GM18519 (cell line): ENCODE data around the gene C1orf56.

Experiments
- ATAC-seq: cut with Tn5 transposase; IDR thresholded peaks from one replicate; pipeline ENCODE4 v1.9.1; 2021; ENCODE audit warnings: mild to moderate bottlenecking, moderate library complexity; ENCODE audit not compliant: unreplicated experiment, low FRiP score

C1orf56 gene, protein sequence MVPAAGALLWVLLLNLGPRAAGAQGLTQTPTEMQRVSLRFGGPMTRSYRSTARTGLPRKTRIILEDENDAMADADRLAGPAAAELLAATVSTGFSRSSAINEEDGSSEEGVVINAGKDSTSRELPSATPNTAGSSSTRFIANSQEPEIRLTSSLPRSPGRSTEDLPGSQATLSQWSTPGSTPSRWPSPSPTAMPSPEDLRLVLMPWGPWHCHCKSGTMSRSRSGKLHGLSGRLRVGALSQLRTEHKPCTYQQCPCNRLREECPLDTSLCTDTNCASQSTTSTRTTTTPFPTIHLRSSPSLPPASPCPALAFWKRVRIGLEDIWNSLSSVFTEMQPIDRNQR

DNA sequence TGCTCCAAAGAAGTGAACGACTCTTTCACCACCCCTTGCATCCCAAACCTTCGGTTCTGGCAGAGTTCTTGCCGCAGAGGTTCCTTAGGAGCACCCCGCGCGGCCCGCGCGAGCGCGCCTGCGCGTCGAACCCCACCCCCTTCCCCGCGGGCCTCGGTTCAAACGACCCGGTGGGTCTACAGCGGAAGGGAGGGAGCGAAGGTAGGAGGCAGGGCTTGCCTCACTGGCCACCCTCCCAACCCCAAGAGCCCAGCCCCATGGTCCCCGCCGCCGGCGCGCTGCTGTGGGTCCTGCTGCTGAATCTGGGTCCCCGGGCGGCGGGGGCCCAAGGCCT, at the start of gene C1orf56:
C1orf56 (plus strand) TSS at position 161 of the 334 bp plus-strand sequence; CDS start at position 258, 97 bp downstream.
- no peak for ATAC-seq

DNA sequence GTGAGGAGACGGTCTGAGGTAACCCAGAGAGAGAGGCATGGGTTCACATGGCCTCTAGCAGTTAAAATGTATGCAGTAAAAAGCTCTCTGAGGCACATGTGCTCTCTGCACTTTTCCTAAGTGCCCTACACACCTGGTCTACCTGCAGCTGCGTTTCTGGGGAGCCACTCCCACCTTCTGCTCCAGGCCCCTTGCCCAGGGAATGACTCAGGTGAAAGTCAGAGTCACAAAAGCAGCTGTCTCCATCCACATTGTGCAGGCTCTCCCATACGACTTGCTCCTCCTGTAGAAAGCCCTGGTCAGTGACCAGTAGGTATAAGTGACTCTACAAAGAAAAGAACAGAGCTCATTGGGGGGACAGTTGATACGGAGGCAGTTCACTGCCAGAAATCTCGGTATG, 49.6 kb upstream of the C1orf56 start:
- no peak for ATAC-seq

DNA sequence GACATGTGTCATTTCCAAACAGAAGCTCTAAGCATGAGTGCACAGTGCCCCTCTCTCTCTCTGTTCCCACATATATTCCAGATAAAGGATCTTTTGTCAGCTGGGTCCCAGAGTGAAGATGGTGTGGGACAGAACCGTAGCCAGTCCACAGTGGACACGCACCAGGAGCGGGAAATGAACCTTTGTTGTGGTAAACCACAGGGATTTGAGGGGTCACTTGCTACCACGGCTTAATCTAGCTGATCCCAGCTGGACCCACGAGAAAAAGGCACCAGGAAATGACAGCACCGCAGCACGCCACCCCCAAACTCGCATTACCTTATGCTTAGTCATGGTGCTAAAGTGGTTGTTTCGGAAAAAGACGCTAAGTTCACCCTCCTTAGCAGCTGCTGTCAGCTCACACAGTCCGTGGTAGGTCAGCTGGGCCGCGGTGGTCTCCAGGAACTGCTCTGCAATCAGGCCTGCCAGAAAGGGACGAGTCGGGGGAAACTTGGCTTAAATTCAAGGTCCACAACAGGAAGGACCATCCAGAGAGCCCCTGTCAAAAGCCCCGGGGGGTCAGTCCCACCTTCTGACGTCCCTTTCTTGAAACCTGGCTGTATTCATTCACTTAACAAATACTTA, 48.4 kb upstream of the C1orf56 start:
- no peak for ATAC-seq

DNA sequence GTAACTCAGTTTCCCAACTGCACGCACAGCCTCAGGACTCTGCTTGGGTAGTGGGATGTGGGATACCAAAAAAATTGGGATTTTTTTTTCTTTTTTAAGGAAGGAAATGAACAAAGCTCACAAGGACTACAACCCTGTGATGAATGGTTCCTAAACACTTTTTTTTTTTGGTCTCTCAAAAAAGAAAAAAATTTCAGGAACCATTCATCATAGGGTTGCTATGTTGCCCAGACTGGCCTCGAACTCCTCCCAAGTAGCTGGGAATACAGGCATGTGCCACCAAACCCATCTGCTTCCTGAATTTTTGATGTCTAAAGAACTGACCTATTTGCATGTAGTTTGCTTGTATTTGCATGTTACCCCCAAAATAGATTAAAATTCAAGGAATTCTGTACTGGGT, 47.6 kb upstream of the C1orf56 start:
- no peak for ATAC-seq

DNA sequence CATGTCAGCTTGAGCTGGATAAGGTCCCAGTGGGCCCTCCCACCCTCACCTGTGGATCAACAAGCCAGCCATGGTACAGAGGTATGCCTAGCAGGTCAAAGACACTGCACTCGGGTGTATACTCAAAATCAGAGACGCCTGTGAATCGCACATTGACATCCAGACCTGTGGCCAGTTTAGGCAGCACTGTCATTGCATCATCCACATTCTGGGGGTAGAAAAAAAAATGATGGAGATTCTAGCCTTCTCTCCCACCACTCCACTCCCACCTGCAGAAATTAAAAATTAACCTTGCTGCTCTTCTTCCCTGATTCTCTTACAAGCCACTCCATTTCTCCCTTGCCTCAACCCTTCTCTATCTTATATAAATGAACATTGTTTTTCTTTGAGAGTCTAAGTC, 47.1 kb upstream of the C1orf56 start:
- no peak for ATAC-seq

DNA sequence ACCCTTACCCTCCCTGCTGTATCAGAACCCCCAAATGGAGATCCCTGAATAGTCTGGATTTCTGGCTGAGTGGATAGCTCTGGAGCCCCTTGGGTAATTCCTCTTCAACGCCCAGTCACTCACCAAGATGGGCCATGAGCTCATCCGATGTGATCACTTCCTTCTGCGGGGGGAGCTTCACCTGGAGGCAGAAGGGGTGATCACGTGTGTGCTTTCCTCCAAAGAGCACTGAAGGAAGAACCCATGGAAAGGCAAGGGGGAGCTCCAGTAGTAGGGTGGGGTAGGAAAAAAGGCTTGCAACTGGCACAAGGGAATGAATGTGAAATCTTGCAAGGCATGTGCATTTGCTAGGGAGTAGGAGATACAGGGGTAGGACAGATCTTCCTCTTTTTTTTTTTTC, 45.9 kb upstream of the C1orf56 start:
- no peak for ATAC-seq

DNA sequence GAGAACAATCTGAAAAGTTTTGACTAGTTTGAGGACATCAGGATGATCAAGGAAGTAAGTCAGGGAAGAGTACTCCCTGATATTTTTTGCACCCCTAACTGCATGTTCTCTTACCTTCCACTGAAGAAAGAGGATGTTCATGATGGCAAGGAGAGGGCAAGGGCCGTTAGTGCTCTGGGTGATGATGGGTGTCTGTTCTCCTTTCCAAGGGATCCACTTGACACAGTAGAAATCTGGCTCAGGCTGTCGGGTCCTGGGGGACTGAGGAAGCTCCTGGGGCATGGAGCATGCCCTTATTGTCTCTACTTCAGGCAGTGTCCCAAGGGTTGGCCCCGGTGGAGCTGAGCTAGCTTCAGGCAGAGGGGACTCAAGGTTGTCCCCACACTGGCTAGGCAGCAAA, 45.5 kb upstream of the C1orf56 start:
- ATAC-seq = no peak

DNA sequence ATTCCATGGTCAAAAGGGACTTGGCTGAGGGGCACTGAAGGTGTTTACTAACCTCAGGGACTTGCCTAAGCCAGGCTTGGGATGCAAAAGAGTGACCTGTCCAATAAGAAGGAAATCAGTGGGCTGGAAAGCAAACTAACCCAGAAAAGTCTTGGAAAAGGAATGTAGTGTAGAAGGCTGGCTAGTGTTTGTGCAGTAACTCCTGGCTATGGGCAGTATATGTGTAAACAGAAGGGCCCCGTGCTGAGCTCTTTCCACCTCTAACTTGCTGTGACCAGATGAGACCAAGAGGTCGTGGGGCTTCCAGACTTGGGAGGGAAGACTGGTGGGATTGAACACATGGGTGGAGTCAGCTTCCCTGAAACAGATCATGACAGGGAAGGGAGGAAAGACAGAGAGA, 44.9 kb upstream of the C1orf56 start:
- ATAC-seq = no peak

DNA sequence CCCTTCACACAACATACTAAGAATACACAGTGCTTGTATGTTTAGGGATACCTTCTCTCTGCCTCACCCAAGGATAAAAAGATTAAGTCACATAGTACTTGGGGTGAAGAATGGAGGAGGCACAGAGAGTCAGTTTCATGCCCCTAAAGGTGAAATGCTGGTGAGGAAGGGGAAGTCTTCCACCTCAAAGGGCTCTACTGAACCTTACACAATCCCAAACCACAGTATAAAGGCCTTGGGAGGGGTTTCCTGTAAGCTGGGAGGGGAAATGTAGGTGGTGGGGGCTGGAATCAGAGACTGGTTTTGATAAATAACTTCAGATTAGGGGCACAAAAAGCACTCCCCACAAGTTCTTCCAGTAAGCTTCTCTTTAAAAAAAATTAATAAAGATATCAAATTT, 44.4 kb upstream of the C1orf56 start:
- ATAC-seq = no peak

DNA sequence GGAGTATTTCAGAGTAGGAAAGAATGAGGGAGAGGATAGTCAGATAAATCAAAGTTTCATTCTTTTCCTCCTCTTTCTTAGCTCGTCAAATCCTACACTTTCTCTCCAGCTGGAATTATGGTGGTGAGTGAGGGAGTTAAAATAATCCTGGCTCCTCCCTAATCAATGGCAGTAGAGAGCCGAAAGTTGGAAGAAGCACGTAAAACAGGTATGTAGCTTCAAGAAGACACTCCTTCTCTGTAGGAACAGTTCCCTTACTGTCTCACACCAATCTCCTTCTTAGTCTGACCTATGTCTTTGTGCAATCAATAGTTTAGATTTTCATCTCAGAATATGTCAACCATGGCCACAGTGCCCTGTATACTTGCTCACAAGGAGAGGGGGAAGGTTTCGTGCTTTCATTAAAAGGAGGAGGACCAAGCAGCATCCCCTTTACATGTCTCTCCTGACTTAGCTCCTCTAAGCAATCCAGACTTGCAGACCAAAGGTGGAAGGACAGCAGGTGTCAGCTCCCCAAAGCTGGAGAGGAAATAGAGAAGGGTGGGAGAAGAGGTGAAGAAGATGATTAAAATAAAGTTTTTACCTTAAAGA, 41.7 kb upstream of the C1orf56 start:
- ATAC-seq = no peak

DNA sequence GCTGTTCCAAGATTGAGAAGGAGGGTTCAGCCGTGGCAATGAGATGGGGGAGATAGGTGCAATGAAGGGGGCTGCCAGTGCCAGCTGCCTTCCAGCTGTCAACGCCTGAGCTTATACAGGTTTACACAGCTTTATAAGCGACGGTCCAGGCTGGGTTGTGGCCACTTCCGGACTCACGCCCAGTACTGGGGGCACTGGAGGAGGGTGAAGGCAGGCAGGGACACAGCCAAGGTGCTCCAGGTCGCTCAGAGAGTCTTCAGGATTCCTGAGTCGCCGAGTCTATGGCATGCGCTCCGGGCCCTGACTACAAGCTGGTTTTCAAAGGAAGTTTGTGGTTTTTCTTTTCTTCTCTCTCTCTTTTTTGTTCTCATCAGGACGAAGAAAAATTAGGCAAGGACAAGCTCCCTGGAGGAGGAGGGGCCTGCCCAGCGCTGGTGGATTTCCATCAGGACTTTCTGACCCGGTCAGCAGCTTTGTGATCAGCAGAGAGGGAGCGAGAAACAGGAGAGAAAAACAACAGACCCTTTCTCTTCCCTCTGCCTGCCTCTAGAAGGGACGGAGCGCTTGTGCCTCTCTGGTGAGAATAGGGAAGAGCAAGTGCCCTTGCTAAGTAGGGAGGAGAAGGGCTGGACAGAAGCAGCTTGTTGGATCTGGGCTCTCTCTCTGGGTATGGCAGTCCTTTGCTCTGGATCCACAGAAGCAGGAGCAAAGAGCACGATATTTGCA, 41.1 kb upstream of the C1orf56 start, which contains the start of gene MINDY1:
MINDY1 (minus strand) TSS at position 576 of the 726 bp plus-strand sequence. CDS start 4,285 bp downstream, outside the sequence.
- ATAC-seq = no peak

DNA sequence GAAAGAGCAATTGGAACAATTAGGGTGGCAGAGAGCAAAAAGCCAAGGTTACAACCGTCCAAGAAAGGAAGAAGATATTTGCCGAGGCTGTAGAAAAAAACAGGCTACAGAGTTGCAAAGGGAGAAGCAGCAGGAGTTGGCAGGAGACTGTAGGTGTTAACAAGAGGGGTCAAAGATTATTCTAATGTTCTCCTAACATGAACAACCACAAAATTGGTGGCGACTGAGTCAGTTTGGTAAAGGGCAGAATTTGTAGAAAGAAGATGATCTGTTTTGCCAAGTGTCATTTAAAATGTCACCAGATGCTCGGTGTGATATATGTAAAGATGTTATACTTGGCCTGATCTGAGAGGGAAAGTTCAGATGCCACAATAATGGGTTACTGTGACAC, 39.7 kb upstream of the C1orf56 start:
- ATAC-seq = no peak

DNA sequence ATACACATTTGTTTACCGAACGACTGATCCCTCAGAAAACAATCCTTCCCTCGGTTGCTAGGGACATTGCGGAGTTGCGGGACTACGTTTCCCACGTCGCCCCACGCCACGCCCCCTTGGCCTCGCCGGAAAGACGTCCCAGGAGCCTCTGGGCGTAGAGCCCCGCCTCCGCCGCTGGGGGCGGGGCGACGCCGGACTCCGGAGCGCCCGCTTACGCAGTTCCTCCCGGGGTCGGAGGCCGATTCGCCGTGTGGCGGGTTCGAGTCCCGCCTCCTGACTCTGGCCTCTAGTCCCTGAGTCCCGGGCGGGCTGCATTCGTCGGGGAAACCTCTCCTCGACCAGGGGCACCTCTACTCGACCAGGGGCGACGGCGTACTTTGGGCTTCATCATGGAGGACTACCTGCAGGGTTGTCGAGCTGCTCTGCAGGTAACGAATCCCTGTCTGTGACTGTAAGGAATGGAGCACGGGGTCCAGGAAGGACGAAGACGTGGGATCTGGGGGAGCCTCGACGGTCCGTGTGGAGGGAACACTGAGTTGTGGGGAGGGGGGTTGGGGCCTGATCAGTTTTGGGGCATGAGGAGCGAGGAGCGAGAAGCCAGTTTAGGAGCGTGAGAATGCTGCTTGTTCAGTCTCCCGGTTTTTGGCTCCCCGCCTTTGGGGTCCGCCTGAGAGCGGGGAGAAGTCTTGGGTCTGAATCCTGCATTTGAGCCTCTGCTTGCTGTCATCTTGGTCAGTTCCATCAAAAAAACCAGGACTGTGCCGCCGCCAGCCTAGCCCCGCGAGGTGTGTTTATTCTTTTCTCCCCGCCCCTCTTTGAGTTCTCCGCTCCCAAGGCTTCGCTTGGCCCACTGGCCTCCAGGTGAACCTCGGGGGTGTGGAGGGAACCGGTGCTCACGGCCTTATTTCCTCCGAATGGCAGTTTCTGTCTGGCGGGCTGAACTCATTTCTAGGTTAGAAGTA, 39.0 kb upstream of the C1orf56 start, which contains the start of gene PRUNE1:
PRUNE1 (plus strand) TSS at position 206 of the 962 bp plus-strand sequence; CDS start at position 390, 184 bp downstream.
- ATAC-seq = no peak

DNA sequence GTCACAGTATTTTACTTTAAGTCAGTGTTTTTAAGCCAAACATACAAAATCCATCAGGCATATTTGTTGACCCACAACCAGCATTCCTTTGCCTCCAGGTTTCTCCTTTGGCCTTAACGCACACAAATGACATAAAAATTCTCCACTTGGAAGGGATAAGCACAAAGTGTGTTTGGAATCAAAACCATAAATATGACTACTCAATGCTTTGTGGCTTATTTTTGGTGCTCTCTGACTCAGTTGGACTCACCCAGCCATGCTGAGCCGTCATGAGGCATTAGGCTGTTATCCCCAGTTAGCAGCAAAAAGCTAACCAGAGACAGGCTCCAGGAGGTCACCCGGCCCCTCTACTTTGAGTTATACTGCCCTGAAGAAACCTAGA, 38.4 kb upstream of the C1orf56 start:
- no peak for ATAC-seq

DNA sequence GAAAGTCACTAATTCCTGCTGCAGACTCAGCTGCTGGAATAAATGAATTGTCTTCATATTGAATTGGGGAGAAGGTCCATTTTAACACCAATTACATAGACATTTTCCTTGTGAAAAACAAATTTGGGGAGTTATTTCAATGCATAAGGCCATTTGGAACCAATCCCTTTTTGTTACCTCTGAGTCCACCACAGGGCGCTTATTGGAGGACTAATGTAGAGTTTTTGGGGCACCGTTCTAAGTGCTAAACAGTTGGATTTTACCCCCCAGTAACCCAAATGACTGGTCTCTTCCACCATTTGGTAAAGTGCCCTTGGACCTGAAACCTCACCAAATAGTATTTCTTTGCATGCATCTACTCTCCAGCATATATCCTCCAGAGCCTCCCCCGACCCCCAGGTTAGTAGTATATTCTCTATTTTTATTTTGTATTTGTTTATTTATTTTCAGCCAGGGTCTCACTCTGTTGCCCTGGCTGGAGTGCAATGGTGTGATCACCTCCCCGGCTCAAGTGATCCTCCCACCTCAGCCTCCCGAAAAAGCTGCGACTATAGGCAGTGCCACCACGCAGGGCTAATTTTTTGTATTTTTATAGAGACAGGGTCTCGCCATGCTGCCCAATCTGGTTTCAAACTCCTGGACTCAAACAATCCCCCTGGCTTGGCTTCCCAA, 37.7 kb upstream of the C1orf56 start:
- ATAC-seq = no peak

DNA sequence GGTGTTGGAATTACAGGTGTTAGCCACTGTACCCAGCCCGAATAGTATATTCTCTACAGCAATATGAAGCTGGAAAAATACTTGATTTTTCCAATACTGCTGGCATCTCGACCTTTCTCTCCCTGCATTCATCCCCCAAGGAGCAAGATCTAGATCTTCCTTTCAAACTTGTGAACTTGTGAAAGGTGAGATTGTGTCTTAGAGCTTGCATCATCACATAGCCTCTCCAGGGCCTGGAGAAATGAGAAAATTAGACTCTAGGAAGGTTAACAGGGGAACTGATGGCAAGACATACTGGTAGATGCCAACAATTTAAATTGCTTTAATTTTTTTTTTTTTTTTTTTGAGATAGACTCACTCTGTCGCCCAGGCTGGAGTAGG, 37.2 kb upstream of the C1orf56 start:
- no peak for ATAC-seq

DNA sequence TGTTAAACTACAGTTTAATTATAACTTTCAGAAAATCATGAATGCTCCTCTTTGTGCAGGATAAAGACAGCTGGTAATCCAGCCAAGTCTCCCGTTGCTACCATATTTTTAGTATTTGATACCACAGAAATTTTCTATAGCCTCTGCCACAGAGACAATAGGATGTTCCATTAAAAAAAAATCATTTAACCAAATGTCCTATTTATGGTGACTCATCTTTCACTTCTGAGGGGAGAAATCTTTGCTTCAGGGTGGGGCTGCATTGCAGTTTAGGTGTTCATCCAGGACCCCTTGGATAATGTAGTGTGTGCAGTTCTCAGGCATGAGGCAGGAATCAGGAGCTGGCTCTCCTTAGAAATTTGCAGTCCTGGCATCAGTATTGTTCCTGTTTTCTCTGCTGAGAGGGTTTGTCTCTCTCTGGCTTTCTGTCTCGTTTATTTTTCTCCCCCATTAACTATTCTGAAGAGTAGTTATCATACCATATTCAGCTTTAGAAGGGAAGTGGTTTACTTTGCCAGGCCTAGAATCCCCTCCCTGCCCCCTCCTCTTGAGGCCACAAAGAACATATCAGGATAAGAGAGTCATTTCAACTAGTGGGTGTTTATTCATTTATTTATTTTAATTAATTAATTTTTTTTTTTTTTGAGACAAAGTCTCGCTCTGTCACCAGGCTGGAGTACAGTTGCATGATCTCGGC, 36.2 kb upstream of the C1orf56 start:
- ATAC-seq = no peak

DNA sequence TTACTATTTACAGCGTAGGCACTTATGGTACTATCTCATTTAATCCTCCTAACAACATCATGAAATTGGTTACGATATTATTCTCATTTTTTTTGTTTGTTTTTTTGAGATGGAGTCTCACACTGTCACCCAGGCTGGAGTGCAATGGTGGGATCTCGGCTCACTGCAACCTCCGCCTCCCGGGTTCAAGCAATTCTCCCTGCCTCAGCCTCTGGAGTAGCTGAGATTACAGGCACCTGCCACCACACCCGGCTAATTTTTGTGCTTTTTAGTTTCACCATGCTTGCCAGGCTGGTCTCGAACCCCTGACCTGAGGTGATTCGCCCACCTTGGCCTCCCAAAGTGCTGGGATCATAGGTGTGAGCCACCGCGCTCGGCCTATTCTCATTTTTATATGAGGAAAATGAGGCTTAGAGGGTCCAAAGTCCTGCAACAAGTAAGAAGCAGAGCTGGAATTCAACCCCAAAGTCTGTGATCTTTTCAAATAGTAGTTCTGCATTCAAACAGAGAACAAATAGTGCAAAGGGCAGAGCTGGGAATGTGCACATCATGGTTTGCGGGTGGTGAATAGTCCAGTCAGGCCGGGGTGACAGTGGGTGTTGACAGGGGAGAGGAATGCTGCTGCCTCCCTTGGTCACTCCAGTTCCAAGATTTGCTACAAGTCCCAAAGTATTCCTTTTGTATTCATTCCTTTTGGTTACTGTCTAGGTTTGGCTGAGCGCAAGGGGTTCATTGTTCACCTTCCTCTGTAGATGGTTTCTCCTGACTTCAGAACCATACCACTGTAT, 34.7 kb upstream of the C1orf56 start:
- no peak for ATAC-seq
